GM12892 (cell line): ENCODE measurements around the gene G3BP1.

ENCODE experiments used
- POLR2A ChIP-seq: IDR thresholded peaks from 2 replicates; pipeline ENCODE4 v1.6.1; 2011; ENCODE audit warnings: low read depth, low read length, control low read depth
- POLR2AphosphoS5 ChIP-seq: IDR thresholded peaks from 2 replicates; pipeline ENCODE4 v1.6.1; 2011; ENCODE audit warnings: low read depth, low read length, control low read depth

DNA sequence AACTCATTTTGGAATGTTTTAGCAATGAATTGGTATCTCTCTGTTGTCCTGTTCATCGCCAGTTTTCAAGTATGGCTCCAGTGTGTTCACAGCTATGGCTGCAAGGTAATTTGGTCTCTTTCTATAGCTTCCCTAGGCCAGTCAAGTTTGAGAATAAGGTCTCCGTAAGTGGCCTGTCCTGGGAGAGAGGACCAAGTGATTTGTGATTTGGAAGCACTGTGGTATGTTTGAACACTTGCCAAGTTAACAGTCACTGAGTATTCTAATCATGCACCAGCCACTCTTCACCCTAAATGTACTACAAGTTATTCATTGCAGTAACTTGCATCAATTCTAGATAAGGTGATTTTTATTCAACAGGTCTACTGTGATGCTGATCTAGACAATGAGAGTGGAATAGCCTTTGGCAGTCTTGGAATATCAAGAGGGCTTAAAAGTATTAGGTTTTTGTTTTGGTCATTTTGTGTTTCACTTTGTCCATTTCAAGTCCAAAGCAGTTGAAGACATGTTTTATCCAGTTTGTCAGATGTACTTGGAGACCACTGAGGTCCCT, 41.1 kb downstream of the G3BP1 start:
- no peak for TF ChIP-seq POLR2A
- TF ChIP-seq POLR2AphosphoS5, result 0 out of 2 replicates have a peak, but pooled peaks have one; percentile 33
